GM23338 (cell line): ENCODE measurements around the gene XPNPEP1.

Experiments used
- CREB1 ChIP-seq: fragments of 250-450 bp; sonication (Bioruptor Pico); IDR thresholded peaks from 2 replicates; pipeline ENCODE4 v1.5.0; 2020; ENCODE audit warnings: low read depth, mild to moderate bottlenecking, moderate library complexity
- CTCF ChIP-seq, 2 experiments: fragments of 200-600 bp in 1 of 2; sonication (generic) in 1 of 2; conservative IDR thresholded peaks; 2 replicates each; pipeline versions ENCODE4 v1.5.1 to v1.6.1; 2016 to 2017; ENCODE audit warnings: antibody characterized with exemption in 2 of 2, low read depth in 2 of 2, mild to moderate bottlenecking in 2 of 2, moderate library complexity in 1 of 2
- EZH2 ChIP-seq: fragments of 200-600 bp; sonication (generic); IDR thresholded peaks from one replicate; pipeline ENCODE4 v1.8.0; 2017; ENCODE audit warnings: antibody characterized with exemption, mild to moderate bottlenecking, low read depth; ENCODE audit not compliant: unreplicated experiment
- EZH2phosphoT487 ChIP-seq: fragments of 200-600 bp; sonication (generic); IDR thresholded peaks from one replicate; pipeline ENCODE4 v1.8.1; 2018; ENCODE audit warnings: antibody characterized with exemption; ENCODE audit not compliant: unreplicated experiment
- NANOG ChIP-seq: IDR thresholded peaks from 2 replicates; pipeline ENCODE4 v1.6.1; 2016; ENCODE audit warnings: antibody characterized with exemption, borderline replicate concordance
- POLR2AphosphoS5 ChIP-seq: IDR thresholded peaks from 2 replicates; pipeline ENCODE4 v1.6.1; 2016; ENCODE audit warnings: antibody characterized with exemption, low read depth
- REST ChIP-seq: IDR thresholded peaks from one replicate; pipeline ENCODE4 v1.6.1; 2018; ENCODE audit warnings: antibody characterized with exemption; ENCODE audit not compliant: unreplicated experiment
- STAT1 ChIP-seq: IDR thresholded peaks from one replicate; pipeline ENCODE4 v1.6.1; 2016; ENCODE audit warnings: antibody characterized with exemption; ENCODE audit not compliant: unreplicated experiment
- ZNF114 ChIP-seq: fragments of 250-450 bp; sonication (Bioruptor Pico); IDR thresholded peaks from 2 replicates; pipeline ENCODE4 v1.5.0; 2020; ENCODE audit warnings: mild to moderate bottlenecking, moderate library complexity
- TF ChIP-seq, protein P1 (sequence below): fragments of 250-450 bp; sonication (Bioruptor Pico); IDR thresholded peaks from 2 replicates; pipeline ENCODE4 v1.5.0; 2020; ENCODE audit warnings: mild to moderate bottlenecking, moderate library complexity

- TF ChIP-seq CTCF (conservative IDR thresholded peaks at IDR 0.05; ENCODE audit: low read depth in 2 of 2) (no peak), CREB1 (CRISPR knock-in tag) (no peak), REST (no peak), EZH2 (no peak), ZNF114 (CRISPR knock-in tag) (no peak), EZH2phosphoT487 (no peak), NANOG (no peak), POLR2AphosphoS5 (no peak), STAT1 (no peak)
- TF ChIP-seq, protein P1, sequence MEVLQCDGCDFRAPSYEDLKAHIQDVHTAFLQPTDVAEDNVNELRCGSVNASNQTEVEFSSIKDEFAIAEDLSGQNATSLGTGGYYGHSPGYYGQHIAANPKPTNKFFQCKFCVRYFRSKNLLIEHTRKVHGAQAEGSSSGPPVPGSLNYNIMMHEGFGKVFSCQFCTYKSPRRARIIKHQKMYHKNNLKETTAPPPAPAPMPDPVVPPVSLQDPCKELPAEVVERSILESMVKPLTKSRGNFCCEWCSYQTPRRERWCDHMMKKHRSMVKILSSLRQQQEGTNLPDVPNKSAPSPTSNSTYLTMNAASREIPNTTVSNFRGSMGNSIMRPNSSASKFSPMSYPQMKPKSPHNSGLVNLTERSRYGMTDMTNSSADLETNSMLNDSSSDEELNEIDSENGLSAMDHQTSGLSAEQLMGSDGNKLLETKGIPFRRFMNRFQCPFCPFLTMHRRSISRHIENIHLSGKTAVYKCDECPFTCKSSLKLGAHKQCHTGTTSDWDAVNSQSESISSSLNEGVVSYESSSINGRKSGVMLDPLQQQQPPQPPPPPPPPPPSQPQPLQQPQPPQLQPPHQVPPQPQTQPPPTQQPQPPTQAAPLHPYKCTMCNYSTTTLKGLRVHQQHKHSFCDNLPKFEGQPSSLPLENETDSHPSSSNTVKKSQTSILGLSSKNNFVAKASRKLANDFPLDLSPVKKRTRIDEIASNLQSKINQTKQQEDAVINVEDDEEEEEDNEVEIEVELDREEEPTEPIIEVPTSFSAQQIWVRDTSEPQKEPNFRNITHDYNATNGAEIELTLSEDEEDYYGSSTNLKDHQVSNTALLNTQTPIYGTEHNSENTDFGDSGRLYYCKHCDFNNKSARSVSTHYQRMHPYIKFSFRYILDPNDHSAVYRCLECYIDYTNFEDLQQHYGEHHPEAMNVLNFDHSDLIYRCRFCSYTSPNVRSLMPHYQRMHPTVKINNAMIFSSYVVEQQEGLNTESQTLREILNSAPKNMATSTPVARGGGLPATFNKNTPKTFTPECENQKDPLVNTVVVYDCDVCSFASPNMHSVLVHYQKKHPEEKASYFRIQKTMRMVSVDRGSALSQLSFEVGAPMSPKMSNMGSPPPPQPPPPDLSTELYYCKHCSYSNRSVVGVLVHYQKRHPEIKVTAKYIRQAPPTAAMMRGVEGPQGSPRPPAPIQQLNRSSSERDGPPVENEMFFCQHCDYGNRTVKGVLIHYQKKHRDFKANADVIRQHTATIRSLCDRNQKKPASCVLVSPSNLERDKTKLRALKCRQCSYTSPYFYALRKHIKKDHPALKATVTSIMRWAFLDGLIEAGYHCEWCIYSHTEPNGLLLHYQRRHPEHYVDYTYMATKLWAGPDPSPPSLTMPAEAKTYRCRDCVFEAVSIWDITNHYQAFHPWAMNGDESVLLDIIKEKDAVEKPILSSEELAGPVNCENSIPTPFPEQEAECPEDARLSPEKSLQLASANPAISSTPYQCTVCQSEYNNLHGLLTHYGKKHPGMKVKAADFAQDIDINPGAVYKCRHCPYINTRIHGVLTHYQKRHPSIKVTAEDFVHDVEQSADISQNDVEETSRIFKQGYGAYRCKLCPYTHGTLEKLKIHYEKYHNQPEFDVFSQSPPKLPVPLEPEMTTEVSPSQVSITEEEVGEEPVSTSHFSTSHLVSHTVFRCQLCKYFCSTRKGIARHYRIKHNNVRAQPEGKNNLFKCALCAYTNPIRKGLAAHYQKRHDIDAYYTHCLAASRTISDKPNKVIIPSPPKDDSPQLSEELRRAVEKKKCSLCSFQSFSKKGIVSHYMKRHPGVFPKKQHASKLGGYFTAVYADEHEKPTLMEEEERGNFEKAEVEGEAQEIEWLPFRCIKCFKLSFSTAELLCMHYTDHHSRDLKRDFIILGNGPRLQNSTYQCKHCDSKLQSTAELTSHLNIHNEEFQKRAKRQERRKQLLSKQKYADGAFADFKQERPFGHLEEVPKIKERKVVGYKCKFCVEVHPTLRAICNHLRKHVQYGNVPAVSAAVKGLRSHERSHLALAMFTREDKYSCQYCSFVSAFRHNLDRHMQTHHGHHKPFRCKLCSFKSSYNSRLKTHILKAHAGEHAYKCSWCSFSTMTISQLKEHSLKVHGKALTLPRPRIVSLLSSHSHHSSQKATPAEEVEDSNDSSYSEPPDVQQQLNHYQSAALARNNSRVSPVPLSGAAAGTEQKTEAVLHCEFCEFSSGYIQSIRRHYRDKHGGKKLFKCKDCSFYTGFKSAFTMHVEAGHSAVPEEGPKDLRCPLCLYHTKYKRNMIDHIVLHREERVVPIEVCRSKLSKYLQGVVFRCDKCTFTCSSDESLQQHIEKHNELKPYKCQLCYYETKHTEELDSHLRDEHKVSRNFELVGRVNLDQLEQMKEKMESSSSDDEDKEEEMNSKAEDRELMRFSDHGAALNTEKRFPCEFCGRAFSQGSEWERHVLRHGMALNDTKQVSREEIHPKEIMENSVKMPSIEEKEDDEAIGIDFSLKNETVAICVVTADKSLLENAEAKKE (CRISPR knock-in tag), result no peak
Observed at GRCh38 chr10:109932391-109932790, 9.1 kb upstream of the XPNPEP1 start.
